Activated T-cell treated with anti-CD3 and anti-CD28 coated beads for 1 hour (primary cell): ENCODE measurements around the gene PCDHA7.
"Not testable (repeated sequence)": the region's sequence is repeated elsewhere in the genome, so short reads cannot be mapped to it uniquely, and the experiment has no call there.

ENCODE experiments used
- DNase-seq: peaks from one replicate; pipeline ENCODE4 v3.0.0-alpha.2; 2020; ENCODE audit warnings: low read depth

The PCDHA7 gene

DNA sequence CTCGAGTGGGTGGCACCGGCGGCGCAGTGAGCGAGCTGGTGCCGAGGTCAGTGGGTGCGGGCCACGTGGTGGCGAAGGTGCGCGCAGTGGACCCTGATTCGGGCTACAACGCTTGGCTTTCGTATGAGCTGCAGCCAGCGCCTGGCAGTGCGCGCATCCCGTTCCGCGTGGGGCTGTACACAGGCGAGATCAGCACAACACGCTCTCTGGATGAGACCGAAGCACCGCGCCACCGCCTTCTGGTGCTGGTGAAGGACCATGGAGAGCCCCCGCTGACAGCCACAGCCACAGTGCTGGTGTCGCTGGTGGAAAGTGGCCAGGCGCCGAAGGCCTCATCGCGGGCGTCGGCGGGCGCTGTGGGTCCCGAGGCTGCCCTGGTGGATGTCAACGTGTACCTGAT lies 10.6 kb upstream of the PCDHA7 start:
- DNase-seq = no peak

DNA sequence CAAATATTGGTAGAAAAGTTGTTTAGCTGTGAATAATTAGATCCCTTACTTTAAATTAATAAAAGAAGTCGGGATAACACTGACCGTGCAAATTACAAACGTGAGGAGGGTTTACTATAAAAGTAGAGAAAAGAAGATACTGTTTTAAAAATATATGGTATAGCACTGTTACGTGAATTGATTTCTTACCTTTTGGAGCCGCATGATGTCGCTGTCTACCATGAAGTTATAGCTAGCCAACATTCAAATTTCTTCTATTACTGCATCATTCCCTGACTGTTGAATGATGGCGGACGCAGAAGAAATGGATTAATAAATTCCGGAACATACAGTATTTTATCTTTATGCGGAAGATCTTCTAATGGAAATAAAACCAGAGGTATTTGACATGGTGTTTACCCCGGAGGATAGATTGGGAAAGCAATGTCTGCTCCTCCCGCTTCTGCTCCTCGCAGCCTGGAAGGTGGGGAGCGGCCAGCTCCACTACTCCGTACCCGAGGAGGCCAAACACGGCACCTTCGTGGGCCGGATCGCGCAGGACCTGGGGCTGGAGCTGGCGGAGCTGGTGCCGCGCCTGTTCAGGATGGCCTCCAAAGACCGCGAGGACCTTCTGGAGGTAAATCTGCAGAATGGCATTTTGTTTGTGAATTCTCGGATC lies 6.2 kb upstream of the PCDHA7 start, which contains the start of gene PCDHA6:
Gene PCDHA6 (plus strand): TSS at position 257 of the 658 bp plus-strand sequence. CDS start 132 bp downstream, at position 389.
- DNase-seq = no peak

GRCh38 chr5:140828362-140828737 lies 5.7 kb upstream of the PCDHA7 start:
- no peak for DNase-seq

DNA sequence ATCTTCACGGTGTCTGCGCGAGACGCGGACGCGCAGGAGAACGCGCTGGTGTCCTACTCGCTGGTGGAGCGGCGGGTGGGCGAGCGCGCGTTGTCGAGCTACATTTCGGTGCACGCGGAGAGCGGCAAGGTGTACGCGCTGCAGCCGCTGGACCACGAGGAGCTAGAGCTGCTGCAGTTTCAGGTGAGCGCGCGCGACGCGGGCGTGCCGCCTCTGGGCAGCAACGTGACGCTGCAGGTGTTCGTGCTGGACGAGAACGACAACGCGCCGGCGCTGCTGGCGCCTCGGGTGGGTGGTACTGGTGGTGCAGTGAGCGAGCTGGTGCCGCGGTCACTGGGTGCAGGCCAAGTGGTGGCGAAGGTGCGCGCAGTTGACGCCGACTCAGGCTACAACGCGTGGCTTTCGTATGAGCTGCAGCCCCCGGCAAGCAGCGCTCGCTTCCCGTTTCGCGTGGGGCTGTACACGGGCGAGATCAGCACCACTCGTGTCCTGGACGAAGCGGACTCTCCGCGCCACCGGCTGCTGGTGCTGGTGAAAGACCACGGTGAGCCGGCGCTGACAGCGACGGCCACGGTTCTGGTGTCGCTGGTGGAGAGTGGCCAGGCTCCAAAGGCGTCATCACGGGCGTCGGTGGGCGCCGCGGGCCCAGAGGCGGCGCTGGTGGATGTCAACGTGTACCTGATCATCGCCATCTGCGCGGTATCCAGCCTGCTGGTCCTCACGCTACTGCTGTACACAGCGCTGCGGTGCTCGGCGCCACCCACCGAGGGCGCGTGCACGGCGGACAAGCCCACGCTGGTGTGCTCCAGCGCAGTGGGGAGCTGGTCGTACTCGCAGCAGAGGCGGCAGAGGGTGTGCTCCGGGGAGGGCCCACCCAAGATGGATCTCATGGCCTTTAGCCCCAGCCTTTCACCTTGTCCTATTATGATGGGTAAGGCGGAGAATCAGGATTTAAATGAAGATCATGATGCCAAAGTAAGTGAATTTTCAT lies 4.3 kb upstream of the PCDHA7 start:
- not testable (repeated sequence) for DNase-seq

GRCh38 chr5:140834439-140835008 lies 455 bp downstream of the PCDHA7 start:
- DNase-seq = not testable (repeated sequence)

- DNase-seq = no peak
These were observed 1.8 kb downstream of the PCDHA7 start for GRCh38 chr5:140835622-140836510.

- DNase-seq = no peak
These were observed 7.2 kb downstream of the PCDHA7 start, which contains the start of gene PCDHA8 for GRCh38 chr5:140840978-140841962. Gene PCDHA8, plus strand, starts transcription at chr5:140841187. Its CDS starts 135 bp downstream, at chr5:140841322.

GRCh38 chr5:140842798-140843733 lies 9.0 kb downstream of the PCDHA7 start:
- no peak for DNase-seq

- DNase-seq = not testable (repeated sequence)
These were observed 14.4 kb downstream of the PCDHA7 start, which contains the start of gene PCDHA9 for GRCh38 chr5:140848139-140849102. Gene PCDHA9, plus strand, starts transcription at chr5:140848382. Its CDS starts 114 bp downstream, at chr5:140848496.

DNA sequence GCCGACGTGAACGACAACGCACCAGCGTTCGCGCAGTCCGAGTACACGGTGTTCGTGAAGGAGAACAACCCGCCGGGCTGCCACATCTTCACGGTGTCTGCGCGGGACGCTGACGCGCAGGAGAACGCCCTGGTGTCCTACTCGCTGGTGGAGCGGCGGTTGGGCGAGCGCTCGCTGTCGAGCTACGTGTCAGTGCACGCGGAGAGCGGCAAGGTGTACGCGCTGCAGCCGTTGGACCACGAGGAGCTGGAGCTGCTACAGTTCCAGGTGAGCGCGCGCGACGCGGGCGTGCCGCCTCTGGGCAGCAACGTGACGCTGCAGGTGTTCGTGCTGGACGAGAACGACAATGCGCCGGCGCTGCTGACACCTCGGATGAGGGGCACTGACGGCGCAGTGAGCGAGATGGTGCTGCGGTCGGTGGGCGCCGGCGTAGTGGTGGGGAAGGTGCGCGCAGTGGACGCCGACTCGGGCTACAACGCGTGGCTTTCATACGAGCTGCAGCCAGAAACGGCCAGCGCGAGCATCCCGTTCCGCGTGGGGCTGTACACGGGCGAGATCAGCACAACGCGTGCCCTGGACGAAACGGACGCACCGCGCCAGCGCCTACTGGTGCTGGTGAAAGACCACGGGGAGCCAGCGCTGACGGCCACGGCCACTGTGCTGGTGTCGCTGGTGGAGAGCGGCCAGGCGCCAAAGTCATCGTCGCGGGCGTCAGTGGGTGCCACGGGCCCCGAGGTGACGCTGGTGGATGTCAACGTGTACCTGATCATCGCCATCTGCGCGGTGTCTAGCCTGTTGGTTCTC lies 16.0 kb downstream of the PCDHA7 start:
- DNase-seq = not testable (repeated sequence)

DNA sequence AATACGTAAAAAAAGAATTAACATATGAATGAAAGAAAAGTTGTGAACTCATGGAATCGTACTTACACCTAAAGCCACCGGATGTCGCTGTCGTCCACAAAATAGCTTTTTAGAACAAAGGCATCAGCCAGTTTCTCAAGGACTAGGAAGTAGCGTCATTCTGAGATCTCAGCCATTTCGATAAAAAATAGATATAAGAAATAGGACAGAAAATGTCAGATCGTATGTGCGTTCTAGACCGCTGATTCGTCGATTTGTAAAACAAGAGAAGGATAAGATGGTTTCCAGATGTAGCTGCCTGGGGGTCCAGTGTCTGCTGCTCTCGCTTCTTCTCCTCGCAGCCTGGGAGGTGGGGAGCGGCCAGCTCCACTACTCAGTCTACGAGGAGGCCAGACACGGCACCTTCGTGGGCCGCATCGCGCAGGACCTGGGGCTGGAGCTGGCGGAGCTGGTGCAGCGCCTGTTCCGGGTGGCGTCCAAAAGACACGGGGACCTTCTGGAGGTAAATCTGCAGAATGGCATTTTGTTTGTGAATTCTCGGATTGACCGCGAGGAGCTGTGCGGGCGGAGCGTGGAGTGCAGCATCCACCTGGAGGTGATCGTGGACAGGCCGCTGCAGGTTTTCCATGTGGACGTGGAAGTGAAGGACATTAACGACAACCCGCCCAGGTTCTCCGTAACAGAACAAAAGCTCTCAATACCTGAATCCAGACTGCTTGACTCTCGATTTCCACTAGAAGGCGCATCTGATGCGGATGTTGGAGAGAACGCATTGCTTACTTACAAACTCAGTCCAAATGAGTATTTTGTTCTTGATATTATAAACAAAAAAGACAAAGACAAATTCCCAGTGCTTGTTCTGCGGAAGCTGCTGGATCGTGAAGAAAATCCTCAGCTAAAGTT lies 22.0 kb downstream of the PCDHA7 start, which contains the start of gene PCDHA10:
Gene PCDHA10 (plus strand): TSS at position 126 of the 903 bp plus-strand sequence. CDS start 152 bp downstream, at position 278.
- DNase-seq = no peak

GRCh38 chr5:140857177-140857986 lies 23.3 kb downstream of the PCDHA7 start:
- DNase-seq = no peak

- no peak for DNase-seq
These were observed 23.8 kb downstream of the PCDHA7 start for GRCh38 chr5:140857987-140858240.

GRCh38 chr5:140862441-140863295 lies 28.6 kb downstream of the PCDHA7 start:
- DNase-seq = no peak
